DND-41 (cell line): ENCODE measurements around the gene ZFP36L2.

ENCODE experiments used
- EZH2 ChIP-seq: IDR thresholded peaks from 3 replicates; pipeline ENCODE4 v1.6.1; 2012; ENCODE audit warnings: borderline replicate concordance, low read depth, mild to moderate bottlenecking, moderate library complexity, low read length, inconsistent platforms; ENCODE audit not compliant: severe bottlenecking
- TF ChIP-seq, protein P1 (sequence below): IDR thresholded peaks from 2 replicates; pipeline ENCODE4 v1.5.1; 2012; ENCODE audit warnings: borderline replicate concordance, low read length, moderate library complexity, mild to moderate bottlenecking; ENCODE audit not compliant: poor library complexity, severe bottlenecking; ENCODE audit errors: extremely low read depth

DNA sequence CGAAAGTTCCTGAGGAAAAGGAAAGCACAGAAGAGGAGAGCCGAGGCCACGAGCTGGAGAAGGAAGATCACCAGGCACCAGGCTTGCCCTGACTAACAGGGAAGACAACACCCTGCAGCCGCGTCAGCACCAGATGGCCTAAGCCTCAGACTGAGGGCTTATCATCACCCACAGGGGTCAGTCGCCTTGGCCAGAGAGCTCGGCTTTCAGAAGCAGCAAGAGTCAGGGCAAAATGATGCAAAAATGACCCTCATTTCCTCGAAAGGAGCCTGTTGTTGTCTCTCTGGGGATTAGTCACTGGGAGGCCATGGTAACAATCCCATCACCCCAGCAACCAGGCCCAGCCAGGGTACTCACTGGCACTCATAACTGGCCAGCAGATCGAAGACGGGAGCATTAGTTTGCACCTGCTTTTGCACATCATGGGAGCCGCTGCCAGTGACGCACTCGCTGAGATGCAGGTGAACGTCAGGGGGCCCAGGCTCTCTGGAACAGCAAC is 42.7 kb upstream of the ZFP36L2 start:
- TF ChIP-seq, protein P1, sequence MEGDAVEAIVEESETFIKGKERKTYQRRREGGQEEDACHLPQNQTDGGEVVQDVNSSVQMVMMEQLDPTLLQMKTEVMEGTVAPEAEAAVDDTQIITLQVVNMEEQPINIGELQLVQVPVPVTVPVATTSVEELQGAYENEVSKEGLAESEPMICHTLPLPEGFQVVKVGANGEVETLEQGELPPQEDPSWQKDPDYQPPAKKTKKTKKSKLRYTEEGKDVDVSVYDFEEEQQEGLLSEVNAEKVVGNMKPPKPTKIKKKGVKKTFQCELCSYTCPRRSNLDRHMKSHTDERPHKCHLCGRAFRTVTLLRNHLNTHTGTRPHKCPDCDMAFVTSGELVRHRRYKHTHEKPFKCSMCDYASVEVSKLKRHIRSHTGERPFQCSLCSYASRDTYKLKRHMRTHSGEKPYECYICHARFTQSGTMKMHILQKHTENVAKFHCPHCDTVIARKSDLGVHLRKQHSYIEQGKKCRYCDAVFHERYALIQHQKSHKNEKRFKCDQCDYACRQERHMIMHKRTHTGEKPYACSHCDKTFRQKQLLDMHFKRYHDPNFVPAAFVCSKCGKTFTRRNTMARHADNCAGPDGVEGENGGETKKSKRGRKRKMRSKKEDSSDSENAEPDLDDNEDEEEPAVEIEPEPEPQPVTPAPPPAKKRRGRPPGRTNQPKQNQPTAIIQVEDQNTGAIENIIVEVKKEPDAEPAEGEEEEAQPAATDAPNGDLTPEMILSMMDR: no peak
- TF ChIP-seq EZH2: no peak
